DMS153 treated with DMSO at 0.1 percent for 48 hours (cell line): Measurements from ENCODE around the gene MAGI3.
"Not testable (repeated sequence)": the region's sequence is repeated elsewhere in the genome, so short reads cannot be mapped to it uniquely, and the experiment has no call there.

Experiments used
- DNase-seq: peaks from one replicate; lab custom pipeline; 2025; ENCODE audit not compliant: unreplicated experiment; lab: John Stamatoyannopoulos, UW

MAGI3 gene

DNA sequence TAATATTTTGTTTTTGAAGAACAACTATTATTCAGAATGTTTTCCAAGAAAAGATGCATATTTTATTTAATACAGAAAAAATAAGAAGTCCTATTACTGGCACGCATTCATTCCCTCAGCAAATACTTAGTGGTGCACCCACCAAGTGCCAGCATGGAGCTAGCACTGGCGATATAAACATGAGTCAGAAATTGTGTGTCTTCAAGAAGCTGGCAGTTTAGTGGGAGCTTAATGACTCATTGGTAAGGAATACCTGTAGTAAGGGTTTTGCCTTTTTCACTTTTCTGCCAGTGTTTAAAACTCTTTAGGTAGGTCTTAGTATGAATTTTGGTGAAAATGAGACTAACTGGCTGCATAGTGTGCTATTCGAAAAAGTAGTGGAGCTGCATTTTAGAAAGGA, 6.3 kb downstream of the MAGI3 start:
- DNase-seq = no peak

DNA sequence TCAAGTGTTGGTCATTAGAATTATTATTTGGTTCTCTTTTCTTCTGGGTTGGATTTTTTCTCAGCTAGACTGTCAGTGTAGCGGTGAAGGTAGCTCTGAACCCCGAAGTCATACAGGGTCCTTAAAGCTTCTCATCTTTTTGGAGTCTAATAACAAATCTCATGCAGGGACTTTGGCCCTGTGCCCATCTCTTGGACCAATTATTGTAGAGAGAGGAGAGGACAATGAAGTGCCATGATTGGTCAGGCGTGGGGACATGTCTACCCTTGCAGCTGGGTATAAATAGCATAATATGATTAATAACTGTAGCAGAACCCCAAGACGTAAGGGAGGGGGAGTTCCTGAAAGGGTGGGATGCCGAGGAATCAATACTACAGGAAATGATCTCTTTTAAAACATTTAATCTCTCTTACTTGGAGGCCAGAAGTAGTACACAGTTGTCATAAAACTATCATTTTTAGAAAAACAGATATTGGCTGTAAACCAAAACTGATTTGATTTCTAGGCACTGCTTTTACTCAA, 8.8 kb downstream of the MAGI3 start:
- DNase-seq = no peak

DNA sequence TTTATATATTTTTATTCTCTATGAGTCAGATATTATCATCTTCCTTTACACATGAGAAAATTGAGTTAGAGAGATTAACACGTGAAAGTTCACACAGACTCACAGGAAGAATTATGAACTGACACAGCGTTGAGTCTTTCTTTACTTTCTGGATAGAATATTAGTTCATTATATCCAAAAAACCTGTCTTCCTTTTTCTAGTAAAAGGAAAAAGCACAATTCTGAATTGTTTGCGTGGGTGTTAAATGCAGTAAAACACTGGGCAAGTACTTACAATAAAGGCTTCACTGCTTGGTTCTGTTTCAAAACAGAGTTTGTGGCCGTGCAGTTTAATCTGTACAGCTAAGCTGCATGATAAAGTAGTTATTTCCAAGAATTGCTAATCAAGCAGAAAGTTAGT, 10.8 kb downstream of the MAGI3 start:
- no peak for DNase-seq

DNA sequence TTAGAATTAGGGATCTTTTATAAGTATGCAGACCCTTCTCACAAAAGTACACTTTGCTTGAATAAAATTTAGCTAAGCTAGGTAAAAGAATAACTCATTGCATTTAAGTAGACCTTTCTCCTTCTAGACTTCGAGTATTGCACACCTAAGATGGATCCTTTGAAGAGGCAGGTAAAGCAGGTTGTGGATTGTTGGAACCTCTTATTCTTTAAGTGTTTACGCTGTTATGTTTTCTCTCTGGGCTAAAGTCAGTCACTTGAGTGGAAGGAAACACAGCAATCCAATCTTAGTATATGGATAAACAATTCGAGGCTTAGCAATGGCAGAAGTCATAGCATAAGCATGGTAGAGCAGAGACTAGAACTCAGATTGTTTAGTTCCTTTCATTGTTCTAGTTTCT, 11.4 kb downstream of the MAGI3 start:
- DNase-seq = no peak

DNA sequence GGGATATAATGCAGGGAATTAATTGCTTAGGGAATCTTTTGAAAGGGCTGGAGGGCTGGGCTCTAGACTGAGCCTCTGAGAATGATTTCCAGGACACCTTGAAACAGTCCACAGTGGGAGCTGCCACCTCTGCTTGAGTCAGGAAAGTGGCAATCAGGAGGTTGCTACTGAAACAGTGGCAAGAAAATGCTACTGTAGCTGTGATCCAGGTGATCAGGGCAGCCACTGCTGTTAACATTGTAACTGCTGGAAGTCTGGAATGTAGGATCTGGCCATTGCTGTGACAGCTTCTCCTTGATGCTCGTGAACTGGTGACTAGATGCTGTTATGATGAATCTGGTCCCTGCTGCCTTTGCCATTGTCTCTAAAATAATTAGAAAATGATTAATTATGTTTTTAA, 12.8 kb downstream of the MAGI3 start:
- DNase-seq = no peak

DNA sequence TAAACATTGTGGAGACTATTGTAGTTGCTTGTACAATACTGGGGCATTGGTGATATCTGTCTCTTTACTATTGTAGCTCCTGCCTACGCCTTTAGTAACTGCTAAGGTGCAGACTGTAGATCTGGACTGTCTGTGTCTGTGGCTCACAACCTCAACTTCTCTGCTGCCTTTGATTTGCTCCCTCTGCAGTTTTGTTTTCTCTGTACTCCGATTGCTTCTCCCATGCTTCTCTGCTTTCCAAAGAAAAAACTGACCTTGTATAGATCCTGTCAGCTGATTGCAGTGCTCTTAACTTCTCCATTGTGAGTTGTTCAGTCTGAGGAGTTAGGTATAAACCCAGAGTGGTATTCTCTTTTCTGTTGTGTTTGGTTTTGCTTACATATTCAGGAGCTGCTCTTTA, 15.3 kb downstream of the MAGI3 start:
- no peak for DNase-seq

DNA sequence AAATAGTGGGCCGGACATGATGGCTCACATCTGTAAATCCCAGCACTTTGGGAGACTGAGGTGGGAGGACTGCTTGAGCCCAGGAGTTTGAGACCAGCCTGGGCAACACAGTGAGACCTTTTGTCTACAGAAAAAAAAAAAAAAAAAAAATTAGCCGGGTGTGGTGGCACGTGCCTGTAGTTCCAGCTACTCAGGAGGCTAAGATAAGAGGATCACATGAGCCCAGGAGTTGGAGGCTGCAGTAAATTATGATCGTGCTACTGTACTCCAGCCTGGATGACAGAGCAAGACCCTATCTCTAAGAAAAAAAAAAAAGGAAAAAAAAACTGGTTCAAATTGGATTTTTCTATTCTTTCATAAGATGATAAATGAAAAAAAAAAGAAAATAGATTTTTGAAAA, 15.8 kb downstream of the MAGI3 start:
- not testable (repeated sequence) for DNase-seq

DNA sequence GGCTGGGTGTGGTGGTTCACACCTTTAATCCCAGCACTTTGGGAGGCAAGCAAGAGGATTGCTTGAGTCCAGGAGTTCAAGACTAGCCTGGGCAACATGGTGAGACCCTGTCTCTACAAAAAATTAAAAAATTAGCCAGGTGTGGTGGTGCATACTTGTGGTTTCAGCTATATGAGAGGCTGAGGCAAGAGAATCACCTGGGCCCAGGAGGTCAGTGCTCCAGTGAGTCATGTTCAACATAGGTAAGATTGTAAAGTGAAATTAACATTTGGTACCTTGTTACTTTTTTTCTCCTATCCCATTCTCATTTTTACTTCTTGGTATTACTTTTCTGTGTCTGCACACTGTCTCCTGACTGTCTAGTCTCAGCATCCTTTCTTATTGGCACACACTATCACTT, 19.0 kb downstream of the MAGI3 start:
- no peak for DNase-seq

DNA sequence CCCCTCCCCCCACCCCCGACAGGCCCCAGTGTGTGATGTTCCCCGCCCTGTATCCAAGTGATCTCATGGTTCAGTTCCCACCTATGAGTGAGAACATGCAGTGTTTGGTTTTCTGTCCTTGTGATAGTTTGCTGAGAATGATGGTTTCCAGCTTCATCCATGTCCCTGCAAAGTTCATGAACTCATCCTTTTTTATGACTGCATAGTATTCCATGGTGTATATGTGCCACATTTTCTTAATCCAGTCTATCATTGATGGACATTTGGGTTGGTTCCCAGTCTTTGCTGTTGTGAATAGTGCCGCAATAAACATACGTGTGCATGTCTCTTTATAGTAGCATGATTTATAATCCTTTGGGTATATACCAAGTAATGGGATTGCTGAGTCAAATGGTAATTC, 21.7 kb downstream of the MAGI3 start:
- not testable (repeated sequence) for DNase-seq

DNA sequence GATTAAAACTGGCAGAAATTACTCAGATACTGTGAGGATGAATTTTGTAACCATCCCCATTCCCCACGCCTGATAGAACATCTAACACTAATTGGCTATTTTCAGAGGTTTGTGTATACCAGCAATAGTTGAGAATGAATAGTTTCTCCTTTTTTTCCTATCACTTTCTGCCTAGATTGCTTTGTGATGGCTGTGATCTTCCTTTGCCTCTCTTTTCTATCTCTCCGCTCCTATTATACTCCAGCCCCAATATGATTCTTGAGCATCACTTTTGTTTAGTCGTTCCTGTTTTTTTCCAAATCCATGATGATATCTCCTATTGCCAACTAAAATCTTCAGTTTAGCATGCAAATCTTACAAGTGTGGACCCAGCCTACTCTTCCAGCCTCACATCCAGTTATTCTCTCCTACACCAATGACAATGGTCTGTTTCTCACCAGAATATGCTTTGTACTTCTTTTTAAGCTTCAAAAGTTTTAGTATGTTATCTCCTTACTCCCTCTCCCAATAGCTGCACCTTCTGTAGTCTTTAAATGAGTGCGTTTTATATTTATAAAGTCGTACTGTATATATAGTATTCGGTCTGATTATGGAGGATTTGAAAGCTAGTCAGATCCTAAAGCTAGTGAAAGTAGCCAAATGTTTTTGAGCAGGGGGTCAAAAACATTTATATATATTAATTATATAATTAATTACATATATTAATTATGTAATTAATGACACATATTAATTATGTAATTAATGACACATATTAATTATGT, 25.2 kb downstream of the MAGI3 start:
- no peak for DNase-seq

DNA sequence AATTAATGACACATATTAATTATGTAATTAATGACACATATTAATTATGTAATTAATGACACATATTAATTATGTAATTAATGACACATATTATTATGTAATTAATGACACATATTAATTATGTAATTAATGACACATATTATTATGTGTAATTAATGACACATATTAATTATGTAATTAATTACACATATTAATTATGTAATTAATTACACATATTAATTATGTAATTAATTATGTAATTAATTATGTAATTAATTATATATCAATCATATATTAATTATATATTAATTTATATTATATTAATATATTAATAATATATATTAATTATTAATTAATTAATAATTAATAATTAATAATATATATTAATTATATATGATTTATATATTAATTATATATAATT, 25.8 kb downstream of the MAGI3 start:
- not testable (repeated sequence) for DNase-seq

DNA sequence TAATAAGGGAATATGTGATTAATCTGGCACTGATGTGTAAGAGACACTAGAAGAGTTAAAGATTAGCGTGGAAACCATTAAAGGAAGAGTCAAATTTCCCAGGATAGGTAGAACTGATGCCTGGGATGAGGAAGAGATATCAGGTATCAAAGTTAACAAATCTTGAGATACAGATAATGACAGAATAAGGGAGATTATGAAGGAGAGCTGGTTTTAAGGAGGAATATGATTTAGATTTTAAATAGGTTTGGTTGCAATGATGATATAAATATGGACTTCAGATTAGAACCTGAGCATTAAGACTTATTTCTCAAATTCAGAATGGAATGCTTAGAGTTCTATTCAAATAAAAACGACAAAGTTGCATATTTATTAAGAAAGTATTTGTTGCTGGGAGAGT, 26.2 kb downstream of the MAGI3 start:
- DNase-seq = no peak

DNA sequence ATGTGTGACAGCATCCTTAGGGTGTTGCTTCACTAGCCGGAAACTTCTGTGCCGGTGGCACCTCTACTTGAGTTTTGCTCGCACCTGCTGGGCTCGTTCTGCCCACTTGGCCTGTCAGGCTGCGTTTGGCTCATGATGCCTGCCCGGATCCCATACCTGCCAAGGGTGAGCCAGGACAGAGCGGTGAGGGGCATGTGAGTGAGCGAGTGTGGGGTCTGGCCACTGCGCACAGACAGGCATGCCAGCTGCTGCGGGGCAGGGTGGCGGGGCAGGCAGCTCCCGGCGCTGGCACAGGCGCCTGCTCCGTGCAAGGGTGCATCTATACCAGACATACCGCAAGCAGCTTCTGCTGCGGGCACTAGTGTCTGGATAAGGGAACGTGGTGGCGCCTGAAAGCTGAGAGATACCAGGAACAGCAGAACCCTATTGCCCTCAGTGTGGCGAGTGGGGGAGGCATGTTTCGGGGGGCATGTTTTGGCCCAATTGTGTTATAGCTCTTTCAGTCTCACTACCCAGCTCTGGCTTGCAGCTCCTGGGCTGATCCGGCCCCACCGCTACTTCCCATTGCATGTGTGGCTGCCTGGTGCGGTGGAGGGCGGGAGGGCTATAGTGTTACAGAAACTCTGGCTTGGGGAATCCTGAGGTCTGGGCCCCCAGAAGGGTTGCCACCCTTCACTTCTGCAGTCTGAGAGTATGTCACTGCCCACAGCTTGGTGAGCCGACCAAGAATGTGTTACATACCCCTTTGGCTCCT, 32.2 kb downstream of the MAGI3 start:
- no peak for DNase-seq

DNA sequence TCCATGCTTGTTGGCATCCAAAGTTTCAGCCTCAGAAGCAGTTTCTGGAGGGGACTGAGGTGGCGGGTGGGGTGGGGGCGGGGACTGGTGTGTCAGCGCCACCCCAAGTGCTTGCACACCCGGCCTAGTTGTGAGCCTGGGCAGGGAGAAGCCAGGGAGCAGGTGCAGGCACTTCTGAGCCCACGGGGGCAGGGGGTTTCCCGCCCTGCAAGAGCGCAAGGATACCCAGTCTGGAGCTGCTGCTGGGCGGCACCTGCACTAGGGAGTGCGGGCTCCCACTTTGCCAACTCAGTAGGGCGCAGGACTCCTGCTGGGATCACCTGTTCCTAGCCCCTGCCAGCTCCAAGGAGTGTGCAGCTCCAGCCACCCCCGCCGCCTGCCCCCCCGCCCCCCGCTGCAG, 33.5 kb downstream of the MAGI3 start:
- no peak for DNase-seq

DNA sequence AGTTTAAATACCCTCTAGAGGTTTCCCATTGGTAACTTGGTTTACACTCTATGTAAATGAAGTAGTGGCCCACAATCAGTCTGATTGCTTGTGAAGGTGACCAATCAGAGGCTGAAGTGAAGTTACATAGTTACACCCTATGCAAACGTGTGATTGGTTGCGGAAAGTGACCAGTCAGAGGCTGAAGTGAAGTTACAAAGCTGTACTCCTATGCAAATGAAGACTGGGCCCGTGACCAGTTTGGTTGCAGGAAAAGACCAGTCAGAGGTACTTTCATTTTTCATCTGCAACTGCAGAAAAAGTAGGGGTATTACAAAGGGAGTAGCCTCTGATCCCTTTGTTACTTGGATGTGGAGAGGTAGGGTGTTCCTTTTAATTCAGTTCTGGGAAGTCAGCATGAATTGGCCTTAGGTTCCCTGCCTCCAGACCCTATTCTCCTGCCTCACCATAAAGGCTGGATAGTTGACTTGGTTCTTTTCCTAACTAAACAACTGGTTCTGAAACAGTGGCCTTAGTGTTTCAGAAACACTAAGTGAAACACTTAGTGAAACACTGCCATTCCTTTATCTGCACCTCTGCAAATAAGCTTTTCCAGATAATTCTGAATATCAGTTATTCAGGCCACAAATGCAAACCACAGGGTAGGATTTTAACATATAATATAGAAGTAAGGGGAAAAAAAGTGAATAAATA, 39.3 kb downstream of the MAGI3 start:
- DNase-seq = no peak

DNA sequence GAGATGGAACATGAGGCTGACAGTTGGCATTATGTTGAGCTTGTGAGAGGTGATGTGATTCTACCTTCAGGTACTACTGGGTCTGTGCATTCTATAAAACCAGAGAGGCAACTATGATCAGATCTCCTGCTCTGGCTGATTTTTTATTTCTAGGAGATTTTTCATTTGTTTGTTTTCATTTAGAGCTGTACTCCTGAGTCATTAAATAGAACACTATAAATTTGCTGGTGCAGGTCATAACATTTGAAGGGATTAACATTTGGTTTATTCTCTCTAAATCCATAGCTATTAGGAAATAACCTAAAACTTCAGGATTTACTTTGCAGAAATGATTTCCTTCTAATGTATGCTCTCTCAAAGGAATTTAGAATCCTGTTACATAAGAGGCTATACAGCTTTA, 42.9 kb downstream of the MAGI3 start:
- no peak for DNase-seq

DNA sequence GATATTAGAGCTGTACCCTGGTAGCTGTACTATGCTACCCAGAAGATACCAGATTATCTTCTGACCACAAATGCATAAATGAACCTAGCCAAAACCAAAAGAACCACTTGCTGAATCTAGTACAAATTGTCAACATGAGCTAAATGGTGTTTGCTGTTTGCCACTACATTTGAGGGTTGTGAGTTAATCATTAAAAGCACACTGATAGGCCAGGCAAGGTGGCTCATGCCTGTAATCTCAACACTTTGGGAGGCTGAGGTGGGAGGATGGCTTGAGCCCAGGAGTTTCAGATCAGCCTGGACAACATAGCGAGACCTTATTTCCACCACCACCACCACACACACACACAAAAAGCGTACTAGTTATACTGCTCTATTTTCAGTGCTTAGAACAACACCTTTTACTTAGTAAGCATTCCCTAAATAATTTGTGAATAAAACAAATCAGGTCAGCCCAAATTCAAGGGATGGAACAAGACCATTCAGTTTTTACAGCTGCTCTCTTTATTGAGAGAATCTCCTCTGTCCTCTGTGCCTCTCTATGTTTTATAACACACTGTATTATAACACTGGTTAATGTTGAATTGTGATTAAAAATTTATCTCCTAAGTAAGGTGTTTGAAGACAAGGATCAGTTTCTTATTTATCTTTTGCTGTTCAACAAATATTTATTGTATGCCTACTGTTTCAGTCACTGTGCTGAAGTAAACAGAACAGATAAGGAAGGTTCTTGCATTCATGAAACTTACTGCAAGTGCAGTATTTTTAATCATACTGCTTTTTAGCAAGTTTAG, 44.0 kb downstream of the MAGI3 start:
- DNase-seq = no peak

DNA sequence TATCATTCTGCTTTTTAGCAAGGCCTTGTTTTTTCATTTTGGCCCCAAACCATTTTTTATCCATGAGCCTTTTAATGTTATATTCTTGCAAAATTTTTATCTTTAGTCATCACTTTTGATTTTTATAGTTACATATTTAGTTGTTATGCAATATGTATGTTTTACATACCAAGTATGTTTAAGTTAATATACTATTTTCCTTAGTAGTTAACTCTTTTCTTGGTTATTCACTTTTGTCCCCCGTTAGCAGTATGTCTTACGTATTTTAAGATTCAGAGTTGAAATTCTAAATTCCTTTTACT, 44.5 kb downstream of the MAGI3 start:
- DNase-seq = no peak

DNA sequence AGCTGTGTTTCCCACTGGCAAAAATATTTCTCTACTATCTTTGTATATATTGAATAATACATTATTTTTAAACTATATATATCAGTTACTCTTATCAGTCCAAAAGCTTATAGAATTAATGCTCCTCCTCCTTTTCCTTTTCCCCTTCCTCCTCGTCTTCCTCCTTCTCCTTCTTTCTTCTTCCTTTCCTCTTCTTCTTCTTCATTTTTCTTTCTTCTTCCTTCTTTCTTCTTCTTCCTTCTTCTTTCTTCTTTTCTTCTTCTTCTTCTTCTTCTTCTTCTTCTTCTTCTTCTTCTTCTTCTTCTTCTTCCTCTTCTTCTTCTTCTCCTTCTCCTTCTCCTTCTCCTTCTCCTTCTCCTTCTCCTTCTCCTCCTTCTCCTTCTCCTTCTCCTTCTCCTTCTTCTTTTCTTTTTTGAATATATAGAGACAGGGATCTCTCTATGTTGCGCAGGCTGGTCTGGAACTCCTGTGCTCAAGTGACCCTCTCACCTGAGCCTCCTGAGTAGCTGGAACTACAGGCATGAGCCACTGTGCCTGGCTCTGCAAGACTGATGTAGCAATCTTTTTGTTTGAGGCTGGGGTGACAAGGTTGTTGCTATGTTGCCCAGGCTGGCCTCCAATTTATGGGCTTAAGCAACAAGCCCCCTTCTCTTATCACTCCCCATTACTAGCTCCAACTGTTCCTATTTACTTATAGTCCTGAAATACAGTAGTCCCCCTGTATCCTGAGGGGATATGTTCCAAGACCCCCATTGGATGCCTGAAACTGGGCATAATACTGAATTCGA, 47.4 kb downstream of the MAGI3 start:
- no peak for DNase-seq

DNA sequence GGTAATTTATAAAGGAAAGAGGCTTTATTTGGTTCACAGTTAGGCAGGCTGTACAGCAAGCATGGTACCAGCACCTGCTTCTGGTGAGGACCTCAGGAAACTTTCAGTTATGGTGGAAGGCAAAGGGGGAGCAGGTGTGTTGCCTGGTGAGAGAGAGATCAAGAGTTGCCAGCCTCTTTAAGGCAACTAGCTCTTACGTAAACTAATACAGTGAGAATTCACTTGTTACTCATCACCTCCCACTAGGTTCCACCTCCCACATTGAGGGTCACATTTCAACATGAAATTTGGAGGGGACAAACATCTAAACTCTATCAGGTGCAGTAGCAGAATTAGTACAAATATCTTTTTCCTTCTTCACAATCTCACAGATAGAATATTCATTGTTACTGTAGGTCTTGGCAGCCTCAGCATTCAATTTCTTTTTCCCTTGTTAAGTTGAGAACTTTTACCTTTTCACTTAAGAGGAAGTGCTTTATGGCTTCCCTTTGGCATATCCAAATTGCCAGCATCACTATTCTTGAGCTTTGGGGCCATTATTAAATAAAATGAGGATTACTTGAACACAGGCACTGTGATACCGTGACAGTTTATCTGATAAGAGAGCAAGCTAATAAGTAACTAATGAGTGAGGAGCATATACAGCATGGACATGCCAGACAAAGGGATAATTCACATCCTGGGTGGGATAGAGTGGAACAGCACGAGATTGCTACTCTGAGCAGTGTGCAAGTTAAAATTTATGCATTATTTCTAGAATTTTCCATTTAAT, 48.4 kb downstream of the MAGI3 start:
- DNase-seq = no peak
